PFSK-1 (cell line): ENCODE data around the gene LEFTY1.

Experiments
- FOXP2 ChIP-seq: optimal IDR thresholded peaks from 2 replicates; pipeline ENCODE3; 2011; ENCODE audit warnings: borderline replicate concordance, control low read depth, inconsistent platforms; ENCODE audit not compliant: insufficient read depth; ENCODE audit errors: extremely low read length, extremely low read depth
- POLR2AphosphoS5 ChIP-seq: IDR thresholded peaks from 2 replicates; pipeline ENCODE4 v1.6.1; 2012; ENCODE audit warnings: low read depth, mild to moderate bottlenecking, control low read depth, low read length, moderate library complexity
- SIN3A ChIP-seq: IDR thresholded peaks from 2 replicates; pipeline ENCODE4 v1.6.1; 2012; ENCODE audit warnings: mild to moderate bottlenecking, low read length, moderate library complexity, borderline replicate concordance; ENCODE audit not compliant: insufficient read depth
- TAF1 ChIP-seq: IDR thresholded peaks from 2 replicates; pipeline ENCODE4 v1.6.1; 2012; ENCODE audit warnings: low read length, control low read depth, borderline replicate concordance; ENCODE audit not compliant: insufficient read depth
- TF ChIP-seq, protein P1 (sequence below), 2 experiments: IDR thresholded peaks; 2 replicates each; pipeline versions ENCODE4 v1.6.1 to v1.8.0; 2011 to 2012; ENCODE audit warnings: low read depth in 2 of 2, low read length in 2 of 2, control low read depth in 1 of 2, inconsistent platforms in 1 of 2, mild to moderate bottlenecking in 1 of 2, moderate library complexity in 1 of 2; ENCODE audit not compliant: insufficient read depth in 1 of 2

DNA sequence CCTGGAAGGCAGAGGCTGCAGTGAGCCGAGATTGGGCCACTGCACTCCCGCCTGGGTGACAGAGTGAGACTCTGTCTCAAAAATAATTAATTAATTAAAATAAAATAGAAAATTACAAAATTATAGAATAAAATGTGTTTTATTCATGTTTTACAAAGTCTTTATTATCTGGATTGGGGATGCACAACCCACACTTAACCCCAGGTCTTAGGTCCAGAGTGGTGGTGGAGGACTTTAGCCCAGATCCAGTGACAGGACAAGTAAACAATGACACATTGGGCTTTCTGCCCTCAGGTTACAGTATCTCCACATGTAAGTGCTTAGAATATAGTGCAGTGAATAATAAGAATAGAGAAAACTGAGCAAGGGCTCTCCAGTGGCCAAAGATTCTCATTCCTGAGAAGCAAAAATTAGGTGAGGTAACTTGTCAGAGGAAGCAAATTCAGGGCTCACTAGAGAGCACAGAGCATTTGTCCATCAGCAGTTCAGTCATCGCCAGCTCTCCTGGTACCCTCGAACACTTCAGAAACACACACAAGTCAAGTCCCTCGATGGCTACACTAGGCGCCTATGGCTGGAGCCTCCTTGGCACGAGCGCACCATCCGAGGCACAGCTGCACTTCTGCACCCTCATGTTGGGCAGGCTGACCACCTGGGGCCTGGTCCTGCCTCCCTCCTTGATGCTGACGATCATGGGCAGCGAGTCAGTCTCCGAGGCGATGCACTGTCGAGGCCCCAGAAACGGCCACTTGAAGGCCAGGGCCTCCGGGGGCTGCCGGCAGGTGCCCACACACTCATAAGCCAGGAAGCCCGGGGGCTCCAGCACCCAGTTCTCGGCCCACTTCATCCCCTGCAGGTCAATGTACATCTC lies 2.6 kb downstream of the LEFTY1 start:
- TF ChIP-seq TAF1 = no peak
- TF ChIP-seq POLR2AphosphoS5 = no peak
- TF ChIP-seq, protein P1, sequence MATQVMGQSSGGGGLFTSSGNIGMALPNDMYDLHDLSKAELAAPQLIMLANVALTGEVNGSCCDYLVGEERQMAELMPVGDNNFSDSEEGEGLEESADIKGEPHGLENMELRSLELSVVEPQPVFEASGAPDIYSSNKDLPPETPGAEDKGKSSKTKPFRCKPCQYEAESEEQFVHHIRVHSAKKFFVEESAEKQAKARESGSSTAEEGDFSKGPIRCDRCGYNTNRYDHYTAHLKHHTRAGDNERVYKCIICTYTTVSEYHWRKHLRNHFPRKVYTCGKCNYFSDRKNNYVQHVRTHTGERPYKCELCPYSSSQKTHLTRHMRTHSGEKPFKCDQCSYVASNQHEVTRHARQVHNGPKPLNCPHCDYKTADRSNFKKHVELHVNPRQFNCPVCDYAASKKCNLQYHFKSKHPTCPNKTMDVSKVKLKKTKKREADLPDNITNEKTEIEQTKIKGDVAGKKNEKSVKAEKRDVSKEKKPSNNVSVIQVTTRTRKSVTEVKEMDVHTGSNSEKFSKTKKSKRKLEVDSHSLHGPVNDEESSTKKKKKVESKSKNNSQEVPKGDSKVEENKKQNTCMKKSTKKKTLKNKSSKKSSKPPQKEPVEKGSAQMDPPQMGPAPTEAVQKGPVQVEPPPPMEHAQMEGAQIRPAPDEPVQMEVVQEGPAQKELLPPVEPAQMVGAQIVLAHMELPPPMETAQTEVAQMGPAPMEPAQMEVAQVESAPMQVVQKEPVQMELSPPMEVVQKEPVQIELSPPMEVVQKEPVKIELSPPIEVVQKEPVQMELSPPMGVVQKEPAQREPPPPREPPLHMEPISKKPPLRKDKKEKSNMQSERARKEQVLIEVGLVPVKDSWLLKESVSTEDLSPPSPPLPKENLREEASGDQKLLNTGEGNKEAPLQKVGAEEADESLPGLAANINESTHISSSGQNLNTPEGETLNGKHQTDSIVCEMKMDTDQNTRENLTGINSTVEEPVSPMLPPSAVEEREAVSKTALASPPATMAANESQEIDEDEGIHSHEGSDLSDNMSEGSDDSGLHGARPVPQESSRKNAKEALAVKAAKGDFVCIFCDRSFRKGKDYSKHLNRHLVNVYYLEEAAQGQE (IDR thresholded peaks at IDR 0.05; ENCODE audit: insufficient read depth in 1 of 2, low read depth in 2 of 2, low read length in 2 of 2) = no peak
- TF ChIP-seq SIN3A = no peak
- TF ChIP-seq FOXP2 = no peak
